HL-60/S4 treated with retinoic acid at 250 ng/mL for 4 days and 3 days (cell line): Measurements from ENCODE around the gene MUC5B.

ENCODE experiments used
- in situ Hi-C: fragments of 300-500 bp; cut with MboI; formaldehyde crosslinking; loops from 2 replicates; pipeline ENCODE4 v1.7.0; 2022; ENCODE audit warnings: low sequenced_read_pairs

The MUC5B gene

GRCh38 chr11:1218256-1218787 is 4.5 kb upstream of the MUC5B start:
- in situ Hi-C loops, result loop anchor here (25.0 kb wide), 1 partner anchor 294 kb away; no protein-coding TSS in a partner anchor

- in situ Hi-C loops, result loop anchor here (25.0 kb wide), 1 partner anchor 293 kb away; no protein-coding TSS in a partner anchor
These were observed 3.9 kb upstream of the MUC5B start for GRCh38 chr11:1218788-1219445.

- in situ Hi-C loops, result loop anchor here (25.0 kb wide), 1 partner anchor 293 kb away; no protein-coding TSS in a partner anchor
These were observed 3.4 kb upstream of the MUC5B start for GRCh38 chr11:1219446-1219833.

GRCh38 chr11:1219834-1220815 is 2.7 kb upstream of the MUC5B start:
- in situ Hi-C loops, result loop anchor here (25.0 kb wide), 1 partner anchor 292 kb away; no protein-coding TSS in a partner anchor

GRCh38 chr11:1220941-1221721 is 1.7 kb upstream of the MUC5B start:
- in situ Hi-C loops, result loop anchor here (25.0 kb wide), 1 partner anchor 291 kb away; no protein-coding TSS in a partner anchor

GRCh38 chr11:1221848-1222311 is 986 bp upstream of the MUC5B start:
- in situ Hi-C loops, result loop anchor here (25.0 kb wide), 1 partner anchor 290 kb away; no protein-coding TSS in a partner anchor

GRCh38 chr11:1223346-1224110 is 662 bp downstream of the MUC5B start:
- in situ Hi-C loops, result loop anchor here (25.0 kb wide), 1 partner anchor 289 kb away; no protein-coding TSS in a partner anchor

- in situ Hi-C loops, result loop anchor here (25.0 kb wide), 1 partner anchor 288 kb away; no protein-coding TSS in a partner anchor
These were observed 1.2 kb downstream of the MUC5B start for GRCh38 chr11:1224111-1224490.

GRCh38 chr11:1224491-1225385 is 1.9 kb downstream of the MUC5B start:
- in situ Hi-C loops, result loop anchor here (25.0 kb wide), 1 partner anchor 288 kb away; no protein-coding TSS in a partner anchor

GRCh38 chr11:1225386-1226225 is 2.7 kb downstream of the MUC5B start:
- in situ Hi-C loops, result no loop called here

- in situ Hi-C loops, result no loop called here
These were observed 3.5 kb downstream of the MUC5B start for GRCh38 chr11:1226226-1226985.

GRCh38 chr11:1226986-1227550 is 4.2 kb downstream of the MUC5B start:
- in situ Hi-C loops, result no loop called here

GRCh38 chr11:1227551-1228100 is 4.8 kb downstream of the MUC5B start:
- in situ Hi-C loops, result no loop called here

GRCh38 chr11:1228101-1228821 is 5.4 kb downstream of the MUC5B start:
- in situ Hi-C loops, result no loop called here

GRCh38 chr11:1228921-1229451 is 6.1 kb downstream of the MUC5B start:
- in situ Hi-C loops, result no loop called here
